Keratinocyte (primary cell): ENCODE measurements around the gene PEAR1. TPM values are rescaled to one million over a fixed set of nuclear protein-coding genes. Genes with fewer than 3 reads are reported as not detected.

Source experiments
- DNase-seq: peaks from one replicate; pipeline ENCODE4 v3.0.0-alpha.2; 2011; ENCODE audit warnings: low read depth, missing footprints, low spot score
- FAIRE-seq: peaks from 2 replicates; lab custom pipeline; 2011; peaks lifted over from hg19 to GRCh38; lab: Jason Lieb, UNC
- H2AFZ ChIP-seq: 2 replicates; pipeline ENCODE4 v1.6.0; 2012; ENCODE audit warnings: low read length, control low read depth, inconsistent platforms; ENCODE audit not compliant: control insufficient read depth
- H3K27ac ChIP-seq: 2 replicates; pipeline ENCODE4 v1.5.1; 2011; ENCODE audit warnings: low read length; ENCODE audit not compliant: control insufficient read depth, insufficient read depth
- H3K27me3 ChIP-seq: 3 replicates; pipeline ENCODE4 v1.6.0; 2011; ENCODE audit warnings: low read length; ENCODE audit not compliant: control insufficient read depth, insufficient read depth; ENCODE audit errors: extremely low read depth
- H3K36me3 ChIP-seq, 2 experiments: 2 replicates in 1 of 2; 3 replicates in 1 of 2; pipeline ENCODE4 v1.5.1; 2011; ENCODE audit warnings: low read length in 2 of 2, mild to moderate bottlenecking in 1 of 2; ENCODE audit not compliant: control insufficient read depth in 2 of 2, insufficient read depth in 2 of 2; ENCODE audit errors: extremely low read depth in 1 of 2
- H3K4me1 ChIP-seq: 3 replicates; pipeline ENCODE4 v1.5.1; 2011; ENCODE audit warnings: low read length; ENCODE audit not compliant: control insufficient read depth, insufficient read depth; ENCODE audit errors: extremely low read depth
- H3K4me2 ChIP-seq: 3 replicates; pipeline ENCODE4 v1.6.0; 2011; ENCODE audit warnings: low read depth, low read length; ENCODE audit not compliant: control insufficient read depth, insufficient read depth; ENCODE audit errors: extremely low read depth
- H3K4me3 ChIP-seq, 3 experiments: fragments of 200-600 bp in 1 of 3; sonication (generic) in 1 of 3; 2 replicates in 2 of 3; 3 replicates in 1 of 3; pipeline ENCODE4 v1.5.1; 2011 to 2016; ENCODE audit warnings: low read length in 3 of 3, mild to moderate bottlenecking in 3 of 3, control low read depth in 2 of 3, inconsistent platforms in 1 of 3, low read depth in 1 of 3, mixed read lengths in 1 of 3, mixed run types in 1 of 3, moderate library complexity in 1 of 3; ENCODE audit not compliant: control insufficient read depth in 2 of 3, insufficient read depth in 2 of 3; ENCODE audit errors: extremely low read depth in 1 of 3
- H3K79me2 ChIP-seq: 2 replicates; pipeline ENCODE4 v1.6.0; 2012; ENCODE audit warnings: low read length; ENCODE audit not compliant: control insufficient read depth, insufficient read depth
- H3K9ac ChIP-seq: 3 replicates; pipeline ENCODE4 v1.6.0; 2011; ENCODE audit warnings: low read length; ENCODE audit not compliant: control insufficient read depth, insufficient read depth; ENCODE audit errors: extremely low read depth
- H3K9me1 ChIP-seq: 3 replicates; pipeline ENCODE4 v1.6.0; 2011; ENCODE audit warnings: low read length; ENCODE audit not compliant: control insufficient read depth, insufficient read depth; ENCODE audit errors: extremely low read depth
- H3K9me3 ChIP-seq: 2 replicates; pipeline ENCODE4 v1.5.1; 2012; ENCODE audit warnings: low read depth, low read length; ENCODE audit not compliant: control insufficient read depth
- H4K20me1 ChIP-seq: 3 replicates; pipeline ENCODE4 v1.6.0; 2011; ENCODE audit warnings: low read length; ENCODE audit not compliant: control insufficient read depth, insufficient read depth; ENCODE audit errors: extremely low read depth
- EZH2 ChIP-seq: IDR thresholded peaks from one replicate; pipeline ENCODE4 v1.6.1; 2012; ENCODE audit warnings: inconsistent platforms, mild to moderate bottlenecking, low read length, moderate library complexity
- dilution Hi-C: fragments of 300-500 bp; cut with MboI; formaldehyde crosslinking; loops from one replicate; pipeline ENCODE4 v1.7.0; 2020; ENCODE audit warnings: low sequenced_read_pairs; ENCODE audit not compliant: extremely low pct_ligation_motif_present
- polyA plus RNA-seq, 5 experiments: library from polyadenylated mRNA; depleted of rRNA in 3 of 5; stranded (reverse) in 3 of 5; stranded (forward) in 1 of 5; unstranded in 1 of 5; fragments of >200 nt; gene quantifications; 1 replicate in 1 of 5; 2 replicates in 3 of 5; 3 replicates in 1 of 5; pipeline versions ENCODE4 v1.2.1 to v1.2.3, GENCODE V29; 2011 to 2012; ENCODE audit warnings: missing spikeins in 2 of 5, low read depth in 1 of 5, low replicate concordance in 1 of 5
- TF ChIP-seq, protein P1 (sequence below), 3 experiments: IDR thresholded peaks in 1 of 3; conservative IDR thresholded peaks in 1 of 3; optimal IDR thresholded peaks in 1 of 3; 2 replicates in 2 of 3; 3 replicates in 1 of 3; pipeline versions ENCODE3 to v1.5.1; 2011; ENCODE audit warnings: low read length in 3 of 3, mild to moderate bottlenecking in 3 of 3, moderate library complexity in 2 of 3, control low read depth in 1 of 3, inconsistent platforms in 1 of 3; ENCODE audit not compliant: insufficient read depth in 2 of 3; ENCODE audit errors: extremely low read depth in 1 of 3

The PEAR1 gene
- polyA plus RNA-seq, 1 donor (not counting 4 experiments of a cell fraction or from before 2014, with no cell fraction given): 4.2 TPM

- Histone ChIP-seq H3K4me3 (peak within 1 kb of the TSS; percentile 8 to 42 (median 24)), H4K20me1 (peaks cover 4% of the 10 kb centered on the region), H3K79me2 (no peaks in the 10 kb centered on the region), H3K9me3 (no peaks in the 10 kb centered on the region), H3K9me1 (no peaks in the 10 kb centered on the region), H3K36me3 (peaks cover 0 to under 1% of the 10 kb centered on the region in 2 experiments), H3K9ac (peak within 1 kb of the TSS; percentile 34), H3K4me2 (peak within 1 kb of the TSS; percentile 82), H2AFZ (peak within 1 kb of the TSS; percentile 54), H3K27ac (no peak within 1 kb of the TSS), H3K27me3 (peaks cover 51% of the 10 kb centered on the region), H3K4me1 (peaks cover 12% of the 10 kb centered on the region)
- TF ChIP-seq EZH2: peak; percentile 89
- TF ChIP-seq, protein P1, sequence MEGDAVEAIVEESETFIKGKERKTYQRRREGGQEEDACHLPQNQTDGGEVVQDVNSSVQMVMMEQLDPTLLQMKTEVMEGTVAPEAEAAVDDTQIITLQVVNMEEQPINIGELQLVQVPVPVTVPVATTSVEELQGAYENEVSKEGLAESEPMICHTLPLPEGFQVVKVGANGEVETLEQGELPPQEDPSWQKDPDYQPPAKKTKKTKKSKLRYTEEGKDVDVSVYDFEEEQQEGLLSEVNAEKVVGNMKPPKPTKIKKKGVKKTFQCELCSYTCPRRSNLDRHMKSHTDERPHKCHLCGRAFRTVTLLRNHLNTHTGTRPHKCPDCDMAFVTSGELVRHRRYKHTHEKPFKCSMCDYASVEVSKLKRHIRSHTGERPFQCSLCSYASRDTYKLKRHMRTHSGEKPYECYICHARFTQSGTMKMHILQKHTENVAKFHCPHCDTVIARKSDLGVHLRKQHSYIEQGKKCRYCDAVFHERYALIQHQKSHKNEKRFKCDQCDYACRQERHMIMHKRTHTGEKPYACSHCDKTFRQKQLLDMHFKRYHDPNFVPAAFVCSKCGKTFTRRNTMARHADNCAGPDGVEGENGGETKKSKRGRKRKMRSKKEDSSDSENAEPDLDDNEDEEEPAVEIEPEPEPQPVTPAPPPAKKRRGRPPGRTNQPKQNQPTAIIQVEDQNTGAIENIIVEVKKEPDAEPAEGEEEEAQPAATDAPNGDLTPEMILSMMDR (optimal IDR thresholded peaks at IDR 0.05 in 1 of 3, IDR thresholded peaks at IDR 0.05 in 1 of 3, conservative IDR thresholded peaks at IDR 0.05 in 1 of 3; ENCODE audit: extremely low read depth in 1 of 3, insufficient read depth in 2 of 3, low read length in 3 of 3): peak; percentile 73 to 90 (median 90)
- dilution Hi-C loops: no loop called here
- FAIRE-seq (no peak), DNase-seq (no peak)
Observed at GRCh38 chr1:156920233-156921052, 26.9 kb downstream of the PEAR1 start, which contains the start of gene LRRC71. Gene LRRC71 (plus strand): TSS chr1:156920632. CDS start chr1:156920804, 172 bp downstream.

- Histone ChIP-seq H3K36me3 (no peaks in the 10 kb centered on the region), H3K4me2 (peak overlapping the region; percentile 82), H3K9me1 (no peaks in the 10 kb centered on the region), H3K4me3 (peak overlapping the region in 1 of 3 experiments; percentile 42), H4K20me1 (peaks cover 4% of the 10 kb centered on the region), H3K27ac (no peak overlapping the region), H2AFZ (no peak overlapping the region), H3K27me3 (peaks cover 53% of the 10 kb centered on the region), H3K9me3 (no peaks in the 10 kb centered on the region), H3K4me1 (peaks cover 15% of the 10 kb centered on the region), H3K79me2 (no peaks in the 10 kb centered on the region), H3K9ac (no peak overlapping the region)
- TF ChIP-seq, protein P1 (optimal IDR thresholded peaks at IDR 0.05 in 1 of 3, IDR thresholded peaks at IDR 0.05 in 1 of 3, conservative IDR thresholded peaks at IDR 0.05 in 1 of 3; ENCODE audit: extremely low read depth in 1 of 3, insufficient read depth in 2 of 3, low read length in 3 of 3): no peak
- no peak for TF ChIP-seq EZH2
- FAIRE-seq: no peak
- no peak for DNase-seq
- dilution Hi-C loops: no loop called here
Observed at GRCh38 chr1:156921053-156921529, 27.6 kb downstream of the PEAR1 start.
